GM21447 (cell line): Measurements from ENCODE around the gene ASXL3.

ENCODE experiments used
- ATAC-seq: cut with Tn5 transposase; IDR thresholded peaks from one replicate; pipeline ENCODE4 v1.9.1; 2021; ENCODE audit not compliant: unreplicated experiment

ASXL3 gene

DNA sequence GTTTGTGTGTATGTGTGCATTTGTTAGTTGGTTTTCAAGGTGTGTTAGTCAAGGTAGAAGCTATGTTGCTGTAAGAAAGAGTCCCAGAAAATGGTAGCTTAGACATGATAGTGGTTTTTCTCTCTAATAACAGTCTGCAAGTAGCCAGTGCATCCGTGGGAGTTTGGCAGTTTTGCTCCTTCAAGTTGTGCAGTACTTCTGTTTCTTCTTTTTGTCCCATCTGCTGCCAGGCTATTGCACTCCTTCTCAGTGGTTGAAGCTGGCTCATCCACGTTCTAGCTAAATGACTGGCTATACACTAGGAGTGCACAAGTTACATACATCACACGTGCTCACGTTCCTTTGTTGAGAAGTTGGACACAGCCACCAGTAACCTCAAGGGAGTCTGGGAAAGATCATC, 134.7 kb downstream of the ASXL3 start:
- ATAC-seq = no peak

GRCh38 chr18:33716061-33716683, 138.2 kb downstream of the ASXL3 start:
- no peak for ATAC-seq

DNA sequence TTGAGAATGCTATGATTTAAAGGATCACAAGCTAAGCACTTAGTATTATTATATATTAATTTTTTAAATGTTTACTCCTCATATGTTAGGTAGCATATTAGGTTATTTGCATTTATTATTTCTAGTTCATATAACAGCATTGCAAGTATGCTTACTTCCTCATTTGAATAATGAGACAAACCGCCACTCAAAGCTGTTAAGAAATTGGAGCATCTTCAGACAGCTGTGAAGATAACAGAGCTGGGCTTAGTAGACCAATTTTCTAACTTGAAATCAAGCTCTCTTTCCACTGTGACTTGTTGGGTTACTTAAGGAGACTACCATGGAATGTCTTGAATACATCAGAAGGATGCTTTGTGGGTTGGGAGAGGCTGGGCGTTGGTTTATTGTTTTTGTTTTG, 139.3 kb downstream of the ASXL3 start:
- ATAC-seq = no peak

DNA sequence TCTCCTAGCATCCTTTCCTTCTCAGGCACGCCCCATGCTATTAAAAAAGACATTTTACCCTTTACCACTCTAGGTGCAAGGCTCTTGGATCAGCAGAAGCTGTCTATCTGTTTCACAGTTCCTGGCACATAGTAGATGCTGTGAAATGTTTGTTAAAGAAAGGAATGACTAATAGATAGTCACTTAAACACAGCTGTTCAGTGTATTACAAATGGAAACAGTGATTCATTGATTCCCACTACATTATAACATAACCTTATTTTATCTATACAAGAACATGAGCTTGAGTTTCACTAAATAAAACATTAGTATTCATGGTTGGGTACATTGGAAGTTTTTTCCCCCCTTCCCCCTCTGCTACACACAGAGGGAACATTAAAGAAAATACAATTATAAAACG, 142.1 kb downstream of the ASXL3 start:
- no peak for ATAC-seq

GRCh38 chr18:33729556-33729955, 151.5 kb downstream of the ASXL3 start:
- no peak for ATAC-seq

DNA sequence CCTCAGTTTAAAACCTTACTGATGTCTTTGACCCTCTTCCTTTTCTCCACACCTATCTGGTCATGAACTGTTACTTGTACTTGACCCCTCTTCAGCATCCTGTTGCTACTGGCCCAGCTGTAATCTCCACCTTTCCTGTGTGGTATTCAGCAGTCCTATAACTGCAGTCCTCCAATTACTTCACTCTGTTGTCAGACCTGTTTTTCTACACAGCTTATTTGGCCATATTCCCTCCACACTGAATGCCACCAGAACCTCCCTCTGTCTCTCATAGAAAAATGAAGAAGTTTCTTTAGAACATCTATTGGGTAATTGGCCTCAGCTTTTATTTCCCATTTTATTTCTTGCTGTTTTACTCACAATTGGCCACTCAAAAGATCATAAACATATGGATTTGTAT, 155.4 kb downstream of the ASXL3 start:
- no peak for ATAC-seq

DNA sequence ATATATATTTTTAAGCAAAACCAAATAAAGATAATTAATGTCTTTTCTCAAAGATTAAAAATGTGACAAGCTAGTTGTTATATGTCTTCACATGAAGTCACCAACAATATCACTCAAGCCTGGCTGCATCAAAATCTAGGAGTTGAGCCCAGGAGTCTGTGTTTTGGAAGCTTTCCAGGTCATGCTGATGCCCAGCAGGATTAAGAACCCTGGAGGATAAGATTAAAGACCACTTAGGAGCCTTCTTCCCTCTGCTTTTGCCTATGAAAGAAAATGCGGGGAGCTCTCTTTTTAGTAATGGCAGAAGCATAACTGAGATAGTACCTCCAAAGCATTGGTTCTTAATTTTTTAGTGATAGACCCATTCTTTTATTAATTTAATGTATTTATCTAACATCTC, 157.4 kb downstream of the ASXL3 start:
- no peak for ATAC-seq

- ATAC-seq = no peak
Measured at GRCh38 chr18:33741760-33742159, 163.7 kb downstream of the ASXL3 start.

DNA sequence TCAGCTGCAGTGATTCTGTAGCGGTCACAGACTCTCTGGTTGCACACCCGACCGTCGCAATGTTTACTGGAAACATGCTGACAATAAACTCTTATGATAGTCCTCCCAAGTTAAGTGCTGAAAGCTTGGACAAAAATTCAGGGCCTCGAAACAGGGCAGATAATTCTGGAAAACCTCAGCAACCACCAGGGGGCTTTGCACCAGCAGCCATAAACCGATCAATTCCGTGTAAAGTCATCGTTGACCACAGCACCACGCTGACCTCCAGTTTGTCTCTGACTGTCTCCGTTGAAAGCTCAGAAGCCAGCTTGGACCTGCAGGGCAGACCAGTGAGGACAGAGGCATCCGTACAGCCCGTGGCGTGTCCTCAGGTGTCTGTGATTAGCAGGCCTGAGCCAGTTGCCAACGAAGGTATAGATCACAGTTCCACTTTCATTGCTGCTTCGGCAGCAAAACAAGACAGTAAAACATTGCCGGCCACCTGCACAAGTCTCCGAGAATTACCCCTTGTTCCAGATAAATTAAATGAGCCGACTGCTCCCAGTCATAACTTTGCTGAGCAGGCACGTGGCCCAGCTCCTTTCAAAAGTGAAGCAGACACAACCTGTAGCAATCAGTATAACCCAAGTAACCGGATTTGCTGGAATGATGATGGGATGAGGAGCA, 166.1 kb downstream of the ASXL3 start:
- ATAC-seq = no peak

DNA sequence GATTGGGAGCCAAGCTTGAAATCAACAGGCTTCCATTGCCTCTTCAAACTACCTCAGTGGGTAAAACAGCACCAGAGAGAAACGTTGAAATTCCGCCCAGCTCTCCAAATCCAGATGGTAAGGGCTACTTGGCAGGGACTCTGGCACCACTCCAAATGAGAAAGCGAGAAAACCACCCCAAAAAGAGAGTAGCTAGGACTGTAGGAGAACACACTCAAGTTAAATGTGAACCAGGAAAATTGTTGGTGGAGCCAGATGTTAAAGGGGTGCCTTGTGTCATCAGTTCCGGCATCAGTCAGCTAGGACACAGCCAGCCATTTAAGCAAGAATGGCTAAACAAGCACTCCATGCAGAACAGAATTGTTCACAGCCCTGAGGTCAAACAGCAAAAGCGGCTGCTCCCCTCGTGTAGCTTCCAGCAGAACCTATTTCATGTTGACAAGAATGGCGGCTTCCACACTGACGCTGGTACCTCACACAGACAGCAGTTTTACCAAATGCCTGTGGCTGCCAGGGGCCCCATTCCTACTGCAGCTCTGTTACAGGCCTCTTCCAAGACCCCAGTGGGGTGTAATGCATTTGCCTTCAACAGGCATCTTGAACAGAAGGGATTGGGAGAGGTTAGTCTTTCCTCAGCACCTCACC, 167.3 kb downstream of the ASXL3 start:
- no peak for ATAC-seq

- ATAC-seq = no peak
Measured at GRCh38 chr18:33745871-33746545, 168.0 kb downstream of the ASXL3 start.

GRCh38 chr18:33749834-33750233, 171.8 kb downstream of the ASXL3 start:
- no peak for ATAC-seq

- ATAC-seq = no peak
Measured at GRCh38 chr18:33750366-33750765, 172.3 kb downstream of the ASXL3 start.

GRCh38 chr18:33751613-33752221, 173.7 kb downstream of the ASXL3 start:
- ATAC-seq = no peak

DNA sequence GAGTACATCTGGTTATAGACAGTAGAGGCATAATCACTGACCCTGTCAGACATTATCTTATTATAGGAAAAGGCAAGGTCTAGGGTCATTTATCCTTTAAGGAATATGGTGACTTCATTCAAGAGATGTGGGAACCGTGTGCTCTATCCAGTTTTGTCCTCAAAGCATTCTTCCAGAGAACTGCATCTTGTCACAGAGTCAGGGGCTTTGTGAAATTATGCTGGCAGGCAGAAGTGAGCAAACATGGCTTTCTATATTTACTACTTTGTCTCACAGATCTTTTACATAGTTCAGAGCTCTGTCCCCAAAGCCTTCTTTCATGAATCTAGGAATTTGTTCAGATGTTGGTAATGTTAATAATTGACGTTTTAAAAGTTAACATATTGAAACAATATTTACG, 177.4 kb downstream of the ASXL3 start:
- ATAC-seq = no peak

GRCh38 chr18:33755931-33756560, 178.0 kb downstream of the ASXL3 start:
- ATAC-seq = no peak

GRCh38 chr18:33757037-33757436, 179.0 kb downstream of the ASXL3 start:
- no peak for ATAC-seq

DNA sequence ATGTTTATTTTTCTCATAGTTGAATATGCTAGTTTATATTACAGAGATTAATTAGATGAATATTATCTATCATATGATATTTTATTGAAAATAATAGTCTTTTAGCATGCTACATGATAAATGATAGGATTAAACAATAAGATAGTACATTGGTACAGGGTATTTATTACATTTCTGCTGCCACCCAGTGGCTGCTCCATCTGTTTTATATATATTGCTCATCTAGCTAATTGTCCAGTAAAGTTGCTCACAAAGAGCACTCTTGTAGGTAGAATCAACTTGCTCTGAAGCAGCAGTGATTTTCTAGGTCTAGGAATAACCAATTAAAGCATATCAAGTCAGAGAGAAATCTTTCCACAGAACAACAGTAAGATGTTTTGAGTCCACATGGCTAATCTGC, 183.3 kb downstream of the ASXL3 start:
- ATAC-seq = no peak

- ATAC-seq = no peak
Measured at GRCh38 chr18:33781429-33781828, 203.4 kb downstream of the ASXL3 start.
